ENCODE results near the gene TMPO.
"Not testable (repeated sequence)": the region's sequence is repeated elsewhere in the genome, so short reads cannot be mapped to it uniquely, and the experiment has no call there.

Gene TMPO

GRCh38 chr12:98578821-98579220 is 63.4 kb downstream of the TMPO start:
- DNase-seq (ENCODE audit: low spot score), result no peak

- no peak for DNase-seq (ENCODE audit: low spot score)
Observed at GRCh38 chr12:98579347-98579746, 64.0 kb downstream of the TMPO start.

GRCh38 chr12:98579835-98580234 is 64.4 kb downstream of the TMPO start:
- no peak for DNase-seq (ENCODE audit: low spot score)

GRCh38 chr12:98580695-98581094 is 65.3 kb downstream of the TMPO start:
- no peak for DNase-seq (ENCODE audit: low spot score)

- no peak for DNase-seq (ENCODE audit: low spot score)
Observed at GRCh38 chr12:98581101-98581500, 65.7 kb downstream of the TMPO start.

- DNase-seq (ENCODE audit: low spot score), result no peak
Observed at GRCh38 chr12:98582093-98582492, 66.7 kb downstream of the TMPO start.

GRCh38 chr12:98587084-98587483 is 71.7 kb downstream of the TMPO start:
- no peak for DNase-seq (ENCODE audit: low spot score)

GRCh38 chr12:98591209-98591608 is 75.8 kb downstream of the TMPO start:
- DNase-seq (ENCODE audit: low spot score), result no peak

- no peak for DNase-seq (ENCODE audit: low spot score)
Observed at GRCh38 chr12:98592825-98593322, 77.5 kb downstream of the TMPO start.

- peak; percentile 99 for DNase-seq (ENCODE audit: low spot score)
Observed at GRCh38 chr12:98593351-98594049, 78.1 kb downstream of the TMPO start, which contains the start of gene SLC25A3. Gene SLC25A3, plus strand, starts transcription at chr12:98593686. Its CDS starts 293 bp downstream, at chr12:98593979.

- DNase-seq (ENCODE audit: low spot score), result peak; percentile 29
Observed at GRCh38 chr12:98594050-98594835, 78.9 kb downstream of the TMPO start.

- no peak for DNase-seq (ENCODE audit: low spot score)
Observed at GRCh38 chr12:98595243-98595988, 80.0 kb downstream of the TMPO start.

- DNase-seq (ENCODE audit: low spot score), result not testable (repeated sequence)
Observed at GRCh38 chr12:98597313-98597712, 81.9 kb downstream of the TMPO start.
